PFSK-1 (cell line): Measurements from ENCODE around the gene SIL1.

Experiments used
- POLR2AphosphoS5 ChIP-seq: IDR thresholded peaks from 2 replicates; pipeline ENCODE4 v1.6.1; 2012; ENCODE audit warnings: low read depth, mild to moderate bottlenecking, control low read depth, low read length, moderate library complexity
- SIN3A ChIP-seq: IDR thresholded peaks from 2 replicates; pipeline ENCODE4 v1.6.1; 2012; ENCODE audit warnings: mild to moderate bottlenecking, low read length, moderate library complexity, borderline replicate concordance; ENCODE audit not compliant: insufficient read depth

DNA sequence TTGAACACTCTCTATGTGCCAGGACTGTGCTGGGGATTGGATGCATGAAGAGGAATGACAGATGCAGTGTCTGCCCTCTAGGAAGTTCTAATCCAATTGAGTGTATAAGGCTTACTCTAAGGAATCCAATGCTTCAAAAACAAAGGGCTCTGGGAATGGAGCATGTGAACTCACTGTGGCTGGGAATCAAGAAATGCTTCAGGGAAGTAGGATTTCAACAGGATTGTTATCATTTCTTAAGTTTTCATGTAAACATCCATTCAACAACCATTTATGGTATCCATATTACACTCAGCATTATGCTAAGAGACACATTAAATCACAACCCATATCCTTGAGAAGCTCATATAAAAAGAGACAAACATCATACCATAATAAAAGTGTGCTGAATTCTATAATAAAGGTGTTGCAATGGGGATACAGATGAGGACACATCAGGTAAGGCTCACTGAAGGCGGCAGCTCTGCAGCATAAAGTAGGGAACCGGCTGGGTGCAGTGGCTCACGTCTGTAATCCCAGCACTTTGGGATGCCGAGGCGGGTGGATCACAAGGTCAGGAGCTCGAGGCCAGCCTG is 11.3 kb downstream of the SIL1 start:
- TF ChIP-seq POLR2AphosphoS5 = no peak
- TF ChIP-seq SIN3A = no peak
